HG02610 (cell line): ENCODE measurements around the gene FHL2.

Experiments used
- ATAC-seq: cut with Tn5 transposase; IDR thresholded peaks from one replicate; pipeline ENCODE4 v1.9.1; 2021; ENCODE audit warnings: mild to moderate bottlenecking, moderate library complexity; ENCODE audit not compliant: unreplicated experiment

FHL2 gene

DNA sequence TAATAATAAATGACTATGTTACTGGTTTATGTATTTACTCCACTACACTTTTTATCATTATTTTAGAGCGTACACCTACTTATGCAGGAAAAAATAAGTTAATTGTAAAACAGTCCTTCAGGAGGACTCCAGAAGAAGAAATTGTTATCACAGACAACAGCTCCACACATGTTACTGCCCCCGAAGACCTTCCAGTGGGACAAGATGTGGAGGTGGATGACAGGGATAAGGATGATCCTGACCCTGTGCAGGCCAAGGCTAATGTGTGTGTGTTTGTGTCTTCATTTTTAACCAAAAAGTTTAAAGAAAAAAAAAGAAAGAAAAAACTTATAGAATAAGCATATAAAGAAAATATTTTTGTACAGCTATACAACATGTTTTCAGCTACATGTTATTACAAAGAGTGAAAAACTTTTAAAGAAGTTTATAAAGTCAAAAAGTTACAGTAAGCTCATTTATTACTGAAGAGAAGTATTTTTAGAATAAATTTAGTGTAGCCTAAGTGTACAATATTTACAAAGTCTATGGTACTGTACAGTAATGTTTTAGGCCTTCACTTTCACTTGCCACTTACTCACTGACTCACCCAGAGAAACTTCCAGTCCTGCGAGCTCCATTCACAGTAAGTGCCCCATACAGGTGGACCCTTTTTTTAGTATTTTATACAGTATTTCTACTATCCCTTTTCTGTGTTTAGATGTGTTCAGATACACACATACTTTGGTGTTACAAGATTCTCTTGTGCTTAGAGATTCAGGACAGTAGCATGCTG is 76.8 kb downstream of the FHL2 start:
- peak; percentile 36 for ATAC-seq

GRCh38 chr2:105320651-105321215 is 78.1 kb downstream of the FHL2 start:
- no peak for ATAC-seq

GRCh38 chr2:105317937-105318336 is 80.9 kb downstream of the FHL2 start:
- ATAC-seq = no peak

DNA sequence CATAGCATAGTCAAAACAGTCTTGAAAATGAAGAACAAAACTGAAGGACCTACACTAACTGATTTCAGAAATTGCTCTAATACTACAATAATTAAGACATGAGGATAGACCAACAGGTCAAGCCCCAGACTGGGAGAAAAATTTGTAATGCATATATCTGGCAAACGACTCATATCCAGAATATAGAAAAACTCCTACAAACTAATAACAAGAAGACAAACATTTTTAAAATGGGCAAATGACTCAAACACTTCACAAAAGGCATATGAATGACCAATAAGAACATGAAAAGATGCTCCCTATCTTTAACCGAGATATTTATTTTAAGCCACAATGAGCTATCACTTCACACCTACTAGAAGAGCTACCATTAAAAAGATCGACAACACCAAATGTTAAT is 83.5 kb downstream of the FHL2 start:
- peak; percentile 84 for ATAC-seq

GRCh38 chr2:105313877-105314276 is 85.0 kb downstream of the FHL2 start:
- ATAC-seq = peak; percentile 41
